HEK293 (cell line): ENCODE measurements around the gene CRYZ.

ENCODE experiments used
- SCRT1 ChIP-seq: fragments of 450-650 bp; formaldehyde crosslinking; IDR thresholded peaks from 2 replicates; pipeline ENCODE4 v1.5.1; 2016; ENCODE audit warnings: missing biosample characterization, missing genetic modification characterization, borderline replicate concordance
- YY1 ChIP-seq: fragments of 450-650 bp; formaldehyde crosslinking; IDR thresholded peaks from 2 replicates; pipeline ENCODE4 v1.5.1; 2018; ENCODE audit warnings: missing biosample characterization, missing genetic modification characterization
- ZBTB21 ChIP-seq: fragments of 450-650 bp; formaldehyde crosslinking; IDR thresholded peaks from 2 replicates; pipeline ENCODE4 v1.5.1; 2017; ENCODE audit warnings: missing biosample characterization, missing genetic modification characterization
- ZBTB48 ChIP-seq: fragments of 450-650 bp; formaldehyde crosslinking; IDR thresholded peaks from 2 replicates; pipeline ENCODE4 v1.5.1; 2016; ENCODE audit warnings: missing biosample characterization, missing genetic modification characterization
- ZNF138 ChIP-seq: fragments of 450-650 bp; formaldehyde crosslinking; IDR thresholded peaks from 2 replicates; pipeline ENCODE4 v1.5.1; 2016; ENCODE audit warnings: missing biosample characterization, missing genetic modification characterization, borderline replicate concordance
- ZNF155 ChIP-seq: fragments of 450-650 bp; formaldehyde crosslinking; IDR thresholded peaks from 2 replicates; pipeline ENCODE4 v1.5.1; 2016; ENCODE audit warnings: missing biosample characterization, missing genetic modification characterization
- ZNF175 ChIP-seq: fragments of 450-650 bp; formaldehyde crosslinking; IDR thresholded peaks from 2 replicates; pipeline ENCODE4 v1.5.1; 2016; ENCODE audit warnings: missing biosample characterization, missing genetic modification characterization
- ZNF610 ChIP-seq: fragments of 450-650 bp; formaldehyde crosslinking; IDR thresholded peaks from 2 replicates; pipeline ENCODE4 v1.5.1; 2016; ENCODE audit warnings: missing biosample characterization, missing genetic modification characterization, borderline replicate concordance
- TF ChIP-seq, protein P1 (sequence below): fragments of 450-650 bp; formaldehyde crosslinking; IDR thresholded peaks from 2 replicates; pipeline ENCODE4 v1.5.1; 2016; ENCODE audit warnings: missing biosample characterization, missing genetic modification characterization, low read depth
- TF ChIP-seq, protein P2 (sequence below): fragments of 450-650 bp; formaldehyde crosslinking; IDR thresholded peaks from 2 replicates; pipeline ENCODE4 v1.5.1; 2016; ENCODE audit warnings: missing biosample characterization, missing genetic modification characterization
- TF ChIP-seq, protein P3 (sequence below): fragments of 450-650 bp; formaldehyde crosslinking; IDR thresholded peaks from 2 replicates; pipeline ENCODE4 v1.5.1; 2016; ENCODE audit warnings: missing biosample characterization, missing genetic modification characterization

DNA sequence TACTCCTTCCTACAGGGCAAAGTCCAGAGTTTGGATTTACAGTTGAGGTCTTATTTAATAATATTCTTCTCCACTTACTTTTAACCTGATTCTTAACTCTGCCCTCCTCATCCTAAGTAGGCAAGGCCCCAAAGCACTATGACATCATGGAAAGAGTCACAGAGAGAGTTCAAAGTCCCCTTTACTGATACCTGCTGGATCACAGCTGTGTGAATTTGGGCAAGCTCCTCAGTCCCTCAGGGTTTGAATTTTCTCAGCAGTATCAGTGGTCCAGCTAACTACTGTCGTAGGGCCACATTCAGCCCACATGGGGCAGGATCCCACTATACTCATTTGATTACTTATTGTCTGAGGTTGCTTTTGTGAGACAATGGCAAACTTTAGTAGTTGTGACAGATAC, 16.1 kb upstream of the CRYZ start:
- no peak for TF ChIP-seq ZNF155 (tag by site-specific recombination)
- TF ChIP-seq YY1 (tag by site-specific recombination): no peak
- TF ChIP-seq SCRT1 (tag by site-specific recombination): no peak
- TF ChIP-seq ZNF175 (tag by site-specific recombination): no peak
- TF ChIP-seq ZBTB48 (tag by site-specific recombination): no peak
- TF ChIP-seq ZBTB21 (tag by site-specific recombination): no peak
- TF ChIP-seq, protein P1, sequence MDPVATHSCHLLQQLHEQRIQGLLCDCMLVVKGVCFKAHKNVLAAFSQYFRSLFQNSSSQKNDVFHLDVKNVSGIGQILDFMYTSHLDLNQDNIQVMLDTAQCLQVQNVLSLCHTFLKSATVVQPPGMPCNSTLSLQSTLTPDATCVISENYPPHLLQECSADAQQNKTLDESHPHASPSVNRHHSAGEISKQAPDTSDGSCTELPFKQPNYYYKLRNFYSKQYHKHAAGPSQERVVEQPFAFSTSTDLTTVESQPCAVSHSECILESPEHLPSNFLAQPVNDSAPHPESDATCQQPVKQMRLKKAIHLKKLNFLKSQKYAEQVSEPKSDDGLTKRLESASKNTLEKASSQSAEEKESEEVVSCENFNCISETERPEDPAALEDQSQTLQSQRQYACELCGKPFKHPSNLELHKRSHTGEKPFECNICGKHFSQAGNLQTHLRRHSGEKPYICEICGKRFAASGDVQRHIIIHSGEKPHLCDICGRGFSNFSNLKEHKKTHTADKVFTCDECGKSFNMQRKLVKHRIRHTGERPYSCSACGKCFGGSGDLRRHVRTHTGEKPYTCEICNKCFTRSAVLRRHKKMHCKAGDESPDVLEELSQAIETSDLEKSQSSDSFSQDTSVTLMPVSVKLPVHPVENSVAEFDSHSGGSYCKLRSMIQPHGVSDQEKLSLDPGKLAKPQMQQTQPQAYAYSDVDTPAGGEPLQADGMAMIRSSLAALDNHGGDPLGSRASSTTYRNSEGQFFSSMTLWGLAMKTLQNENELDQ (tag by site-specific recombination): no peak
- TF ChIP-seq, protein P2, sequence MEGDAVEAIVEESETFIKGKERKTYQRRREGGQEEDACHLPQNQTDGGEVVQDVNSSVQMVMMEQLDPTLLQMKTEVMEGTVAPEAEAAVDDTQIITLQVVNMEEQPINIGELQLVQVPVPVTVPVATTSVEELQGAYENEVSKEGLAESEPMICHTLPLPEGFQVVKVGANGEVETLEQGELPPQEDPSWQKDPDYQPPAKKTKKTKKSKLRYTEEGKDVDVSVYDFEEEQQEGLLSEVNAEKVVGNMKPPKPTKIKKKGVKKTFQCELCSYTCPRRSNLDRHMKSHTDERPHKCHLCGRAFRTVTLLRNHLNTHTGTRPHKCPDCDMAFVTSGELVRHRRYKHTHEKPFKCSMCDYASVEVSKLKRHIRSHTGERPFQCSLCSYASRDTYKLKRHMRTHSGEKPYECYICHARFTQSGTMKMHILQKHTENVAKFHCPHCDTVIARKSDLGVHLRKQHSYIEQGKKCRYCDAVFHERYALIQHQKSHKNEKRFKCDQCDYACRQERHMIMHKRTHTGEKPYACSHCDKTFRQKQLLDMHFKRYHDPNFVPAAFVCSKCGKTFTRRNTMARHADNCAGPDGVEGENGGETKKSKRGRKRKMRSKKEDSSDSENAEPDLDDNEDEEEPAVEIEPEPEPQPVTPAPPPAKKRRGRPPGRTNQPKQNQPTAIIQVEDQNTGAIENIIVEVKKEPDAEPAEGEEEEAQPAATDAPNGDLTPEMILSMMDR: no peak
- TF ChIP-seq, protein P3, sequence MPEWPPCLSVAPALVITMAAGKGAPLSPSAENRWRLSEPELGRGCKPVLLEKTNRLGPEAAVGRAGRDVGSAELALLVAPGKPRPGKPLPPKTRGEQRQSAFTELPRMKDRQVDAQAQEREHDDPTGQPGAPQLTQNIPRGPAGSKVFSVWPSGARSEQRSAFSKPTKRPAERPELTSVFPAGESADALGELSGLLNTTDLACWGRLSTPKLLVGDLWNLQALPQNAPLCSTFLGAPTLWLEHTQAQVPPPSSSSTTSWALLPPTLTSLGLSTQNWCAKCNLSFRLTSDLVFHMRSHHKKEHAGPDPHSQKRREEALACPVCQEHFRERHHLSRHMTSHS (tag by site-specific recombination): no peak
- TF ChIP-seq ZNF610: no peak
- no peak for TF ChIP-seq ZNF138 (tag by site-specific recombination)
